Measurements from ENCODE around the gene DEFB121. TPM values are rescaled to one million over a fixed set of nuclear protein-coding genes. Genes with fewer than 3 reads are reported as not detected.

The DEFB121 gene
- polyA plus RNA-seq, 2 of the 4 experiments (the other 2 are of a cell fraction) = not detected

- POLR2A ChIA-PET = no interaction called here
- Histone ChIP-seq H3K27ac (no peak overlapping the region), H3K9me3 (no peaks in the 10 kb centered on the region), H3K4me3 (no peak overlapping the region), H3K4me2 (no peak overlapping the region), H3K4me1 (no peaks in the 10 kb centered on the region)
- FAIRE-seq (no peak), DNase-seq (ENCODE audit: low read depth in 1 of 2, low spot score in 1 of 2) (no peak), ATAC-seq (no peak)
- 2% methylated on average over 2 of the region's 2 CpGs for WGBS (ENCODE audit: missing lambda C conversion rate)
- TF ChIP-seq POLR2AphosphoS2 (conservative IDR thresholded peaks at IDR 0.05; ENCODE audit: low read length) = no peak
- TF ChIP-seq USF2 (IDR thresholded peaks at IDR 0.05) = peak; percentile 55
- CTCF ChIA-PET = interaction anchor here (1.0 kb wide), 1 partner anchor 20 kb away, joined by 5 read pairs; no protein-coding TSS in a partner anchor
These were observed 13.2 kb downstream of the DEFB121 start for GRCh38 chr20:31392836-31393235.

- TF ChIP-seq RARB (CRISPR knock-in tag; IDR thresholded peaks at IDR 0.05) = no peak
- TF ChIP-seq MAFK (IDR thresholded peaks at IDR 0.05; ENCODE audit: partially characterized antibody) = no peak
- TF ChIP-seq FOSL2 (IDR thresholded peaks at IDR 0.05) = no peak
- TF ChIP-seq FOSL2 (CRISPR knock-in tag; IDR thresholded peaks at IDR 0.05) = no peak
- no peak for TF ChIP-seq SMC3 (IDR thresholded peaks at IDR 0.05)
- no peak for TF ChIP-seq CHD4 (IDR thresholded peaks at IDR 0.05; ENCODE audit: borderline replicate concordance)
- no peak for TF ChIP-seq POLR2A (IDR thresholded peaks at IDR 0.05; ENCODE audit: low read length)
- ATAC-seq (no peak), DNase-seq (ENCODE audit: low read depth in 1 of 2, low spot score in 1 of 2) (no peak), FAIRE-seq (no peak)
- H3K9me3 ChIP-seq = no peaks in the 10 kb centered on the region
- ChIA-PET POLR2A (no interaction called here), CTCF (interaction anchor here (0.9 to 1.6 kb wide), 4 partner anchors 13 to 113 kb away, joined by 3 to 4 read pairs (median 3); no protein-coding TSS in a partner anchor)
- no peak within 1 kb of the TSS for H3K27ac ChIP-seq
- H3K4me1 ChIP-seq = no peaks in the 10 kb centered on the region
- WGBS (ENCODE audit: missing lambda C conversion rate) = 0% methylated on average over 1 of the region's 1 CpG
- H3K4me2 ChIP-seq = no peak within 1 kb of the TSS
- no peak within 1 kb of the TSS for H3K4me3 ChIP-seq
These were observed 15.5 kb downstream of the DEFB121 start, which contains the start of gene DEFB119 for GRCh38 chr20:31390490-31390889. DEFB119 (minus strand) TSS chr20:31390590; CDS start chr20:31390483, 107 bp downstream.

- POLR2A ChIA-PET = no interaction called here
- DNase-seq (ENCODE audit: low read depth in 1 of 2, low spot score in 1 of 2) (no peak), FAIRE-seq (no peak), ATAC-seq (no peak)
- Histone ChIP-seq H3K27ac (no peak overlapping the region), H3K4me2 (no peak overlapping the region), H3K4me1 (no peaks in the 10 kb centered on the region), H3K9me3 (no peaks in the 10 kb centered on the region), H3K4me3 (no peak overlapping the region)
- 7% methylated on average over 2 of the region's 2 CpGs for WGBS (ENCODE audit: missing lambda C conversion rate)
- no peak for TF ChIP-seq BCL3 (IDR thresholded peaks at IDR 0.05)
- TF ChIP-seq HMGXB4 (CRISPR knock-in tag; IDR thresholded peaks at IDR 0.05; ENCODE audit: borderline replicate concordance) = no peak
- no peak for TF ChIP-seq HOXA7 (CRISPR knock-in tag; IDR thresholded peaks at IDR 0.05)
- no peak for TF ChIP-seq FOXS1 (CRISPR knock-in tag; IDR thresholded peaks at IDR 0.05)
- no peak for TF ChIP-seq HDAC2 (IDR thresholded peaks at IDR 0.05)
- no peak for TF ChIP-seq RFX5 (IDR thresholded peaks at IDR 0.05)
- no peak for TF ChIP-seq FOSL2 (IDR thresholded peaks at IDR 0.05)
- TF ChIP-seq FOSL2 (CRISPR knock-in tag; IDR thresholded peaks at IDR 0.05) = no peak
- TF ChIP-seq CTCF (IDR thresholded peaks at IDR 0.05) = no peak
- no peak for TF ChIP-seq ESRRA (IDR thresholded peaks at IDR 0.05; ENCODE audit: borderline replicate concordance, low read length)
- no peak for TF ChIP-seq SREBF2 (IDR thresholded peaks at IDR 0.05)
- TF ChIP-seq CHD4 (IDR thresholded peaks at IDR 0.05; ENCODE audit: borderline replicate concordance) = no peak
- no peak for TF ChIP-seq POLR2AphosphoS2 (conservative IDR thresholded peaks at IDR 0.05; ENCODE audit: low read length)
- TF ChIP-seq REST (IDR thresholded peaks at IDR 0.05) = no peak
- TF ChIP-seq JUN (IDR thresholded peaks at IDR 0.05) = no peak
- no peak for TF ChIP-seq ZSCAN20 (CRISPR knock-in tag; IDR thresholded peaks at IDR 0.05)
- no peak for TF ChIP-seq MAFK (IDR thresholded peaks at IDR 0.05; ENCODE audit: partially characterized antibody)
- CTCF ChIA-PET = no interaction called here
These were observed 31.7 kb downstream of the DEFB121 start for GRCh38 chr20:31374346-31374745.
